ENCODE measurements around the gene OR51A7. TPM values are rescaled to one million over a fixed set of nuclear protein-coding genes. Genes with fewer than 3 reads are reported as not detected.

OR51A7 gene
- total RNA-seq, 3 donors from 2014 or later: not detected

DNA sequence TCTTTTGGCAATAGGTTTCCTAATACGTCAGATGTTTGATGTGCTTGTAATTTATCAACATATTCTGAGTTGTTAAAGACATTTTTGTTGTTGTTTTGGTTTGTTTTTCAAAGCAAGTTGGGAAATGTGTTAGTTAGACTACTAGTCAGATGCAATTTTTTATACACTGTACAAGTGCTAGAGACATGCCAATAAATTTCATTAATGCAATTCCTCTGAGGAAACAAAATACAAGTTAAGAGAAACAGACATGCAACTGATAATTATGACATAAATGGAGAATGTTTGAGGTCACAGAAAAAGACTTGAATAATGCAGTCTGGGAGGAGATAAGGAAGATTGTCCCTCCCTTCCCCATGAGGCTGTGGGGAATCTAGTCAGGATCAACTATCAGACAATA lies 16.0 kb upstream of the OR51A7 start:
- intact Hi-C loops (cut with DNase I; ENCODE audit: low total_unique reads): no loop called here

GRCh38 chr11:4890279-4890678 lies 13.3 kb upstream of the OR51A7 start:
- Histone ChIP-seq H3K27ac (no peak overlapping the region), H3K27me3 (no peaks in the 10 kb centered on the region), H3K4me3 (no peak overlapping the region), H3K9me3 (no peaks in the 10 kb centered on the region), H3K4me1 (no peaks in the 10 kb centered on the region), H3K36me3 (no peaks in the 10 kb centered on the region)
- TF ChIP-seq POLR2A (IDR thresholded peaks at IDR 0.05) (no peak), POLR2AphosphoS5 (IDR thresholded peaks at IDR 0.05) (no peak)
- TF ChIP-seq, protein P1, sequence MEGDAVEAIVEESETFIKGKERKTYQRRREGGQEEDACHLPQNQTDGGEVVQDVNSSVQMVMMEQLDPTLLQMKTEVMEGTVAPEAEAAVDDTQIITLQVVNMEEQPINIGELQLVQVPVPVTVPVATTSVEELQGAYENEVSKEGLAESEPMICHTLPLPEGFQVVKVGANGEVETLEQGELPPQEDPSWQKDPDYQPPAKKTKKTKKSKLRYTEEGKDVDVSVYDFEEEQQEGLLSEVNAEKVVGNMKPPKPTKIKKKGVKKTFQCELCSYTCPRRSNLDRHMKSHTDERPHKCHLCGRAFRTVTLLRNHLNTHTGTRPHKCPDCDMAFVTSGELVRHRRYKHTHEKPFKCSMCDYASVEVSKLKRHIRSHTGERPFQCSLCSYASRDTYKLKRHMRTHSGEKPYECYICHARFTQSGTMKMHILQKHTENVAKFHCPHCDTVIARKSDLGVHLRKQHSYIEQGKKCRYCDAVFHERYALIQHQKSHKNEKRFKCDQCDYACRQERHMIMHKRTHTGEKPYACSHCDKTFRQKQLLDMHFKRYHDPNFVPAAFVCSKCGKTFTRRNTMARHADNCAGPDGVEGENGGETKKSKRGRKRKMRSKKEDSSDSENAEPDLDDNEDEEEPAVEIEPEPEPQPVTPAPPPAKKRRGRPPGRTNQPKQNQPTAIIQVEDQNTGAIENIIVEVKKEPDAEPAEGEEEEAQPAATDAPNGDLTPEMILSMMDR (IDR thresholded peaks at IDR 0.05): no peak
- no peak for DNase-seq (ENCODE audit: low spot score in 2 of 2)
- intact Hi-C loops (cut with DNase I; ENCODE audit: low total_unique reads): no loop called here

More for the DNA sequence above, 16.0 kb upstream of the OR51A7 start:
- TF ChIP-seq, protein P1 (IDR thresholded peaks at IDR 0.05): no peak
- TF ChIP-seq POLR2A (IDR thresholded peaks at IDR 0.05) (no peak), POLR2AphosphoS5 (IDR thresholded peaks at IDR 0.05) (no peak)
- Histone ChIP-seq H3K27ac (no peak overlapping the region), H3K9me3 (no peaks in the 10 kb centered on the region), H3K36me3 (no peaks in the 10 kb centered on the region), H3K27me3 (no peaks in the 10 kb centered on the region), H3K4me3 (no peak overlapping the region), H3K4me1 (no peaks in the 10 kb centered on the region)
- DNase-seq (ENCODE audit: low spot score in 2 of 2): no peak

- H3K9me3 ChIP-seq: no peaks in the 10 kb centered on the region
- TF ChIP-seq, protein P1 (IDR thresholded peaks at IDR 0.05): no peak
- TF ChIP-seq POLR2AphosphoS5 (IDR thresholded peaks at IDR 0.05): no peak
- TF ChIP-seq POLR2A (IDR thresholded peaks at IDR 0.05): no peak
- H3K27me3 ChIP-seq: no peaks in the 10 kb centered on the region
- H3K4me1 ChIP-seq: no peaks in the 10 kb centered on the region
- no peaks in the 10 kb centered on the region for H3K36me3 ChIP-seq
- DNase-seq (ENCODE audit: low spot score in 2 of 2): no peak
- intact Hi-C loops (cut with DNase I; ENCODE audit: low total_unique reads): no loop called here
- H3K4me3 ChIP-seq: no peak overlapping the region
- no peak overlapping the region for H3K27ac ChIP-seq
Observed at GRCh38 chr11:4891996-4892640, 11.5 kb upstream of the OR51A7 start.

DNA sequence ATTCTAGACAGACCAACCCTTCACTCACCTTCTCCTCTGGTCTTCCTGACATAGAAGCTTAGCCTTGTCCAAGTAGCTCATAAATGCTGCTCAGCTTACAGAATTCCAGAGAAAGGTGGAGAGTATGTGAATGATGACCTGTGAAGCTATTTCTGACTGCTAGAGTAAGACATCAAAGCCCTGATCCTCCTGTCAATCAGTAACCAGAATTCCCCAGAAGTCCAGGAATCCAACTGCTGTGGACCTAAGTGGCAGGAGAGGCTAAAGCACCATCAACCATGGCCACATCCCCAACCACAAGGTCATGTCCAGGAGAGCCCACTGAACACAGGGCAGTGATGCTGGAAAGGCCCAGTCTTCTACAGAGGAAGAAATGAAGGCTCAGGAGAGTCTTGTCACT lies 13.0 kb downstream of the OR51A7 start:
- Histone ChIP-seq H3K4me1 (no peaks in the 10 kb centered on the region), H3K4me3 (no peak overlapping the region), H3K27ac (no peak overlapping the region), H3K36me3 (no peaks in the 10 kb centered on the region), H3K9me3 (no peaks in the 10 kb centered on the region), H3K27me3 (no peaks in the 10 kb centered on the region)
- DNase-seq (ENCODE audit: low spot score in 2 of 2): no peak
- TF ChIP-seq POLR2A (IDR thresholded peaks at IDR 0.05) (no peak), POLR2AphosphoS5 (IDR thresholded peaks at IDR 0.05) (no peak)
- TF ChIP-seq, protein P1 (IDR thresholded peaks at IDR 0.05): no peak
- intact Hi-C loops (cut with DNase I; ENCODE audit: low total_unique reads): no loop called here

GRCh38 chr11:4919250-4919649 lies 15.7 kb downstream of the OR51A7 start, which contains the start of gene OR51G2:
Gene OR51G2 (minus strand): TSS chr11:4919350. CDS start chr11:4915663, 3,687 bp downstream.
- Histone ChIP-seq H3K36me3 (no peaks in the 10 kb centered on the region), H3K27me3 (no peaks in the 10 kb centered on the region), H3K4me3 (no peak within 1 kb of the TSS), H3K27ac (no peak within 1 kb of the TSS), H3K4me1 (no peaks in the 10 kb centered on the region), H3K9me3 (no peaks in the 10 kb centered on the region)
- intact Hi-C loops (cut with DNase I; ENCODE audit: low total_unique reads): no loop called here
- no peak for TF ChIP-seq POLR2AphosphoS5 (IDR thresholded peaks at IDR 0.05)
- DNase-seq (ENCODE audit: low spot score in 2 of 2): no peak
